AG04450 (cell line): Measurements from ENCODE around the gene PPP2R3C. TPM values are rescaled to one million over a fixed set of nuclear protein-coding genes. Genes with fewer than 3 reads are reported as not detected.

Experiments
- CTCF ChIA-PET: fragments of 300-600, 350-600 bp; formaldehyde crosslinking; extraction: SDS; loops from one replicate; lab custom pipeline; 2022; ENCODE audit warnings: antibody characterized with exemption, inconsistent platforms; lab: Charles Lee
- POLR2A ChIA-PET: fragments of 350-600 bp; formaldehyde crosslinking; extraction: SDS; loops from one replicate; lab custom pipeline; 2021; ENCODE audit warnings: antibody characterized with exemption, inconsistent platforms; lab: Yijun Ruan, JAX
- DNase-seq: peaks from one replicate; pipeline ENCODE4 v3.0.0-alpha.2; 2011; ENCODE audit warnings: low read depth, low spot score
- H3K27ac ChIP-seq: one replicate; pipeline ENCODE4 v1.5.1; 2012; ENCODE audit warnings: low read depth, low read length, control low read depth
- H3K27me3 ChIP-seq: one replicate; pipeline ENCODE4 v1.6.0; 2012; ENCODE audit warnings: low read length; ENCODE audit not compliant: control insufficient read depth, insufficient read depth
- H3K4me3 ChIP-seq: 2 replicates; pipeline ENCODE4 v1.5.1; 2011; ENCODE audit warnings: mild to moderate bottlenecking, low read depth, low read length, control low read depth
- H3K9me3 ChIP-seq: 2 replicates; pipeline ENCODE4 v1.5.1; 2012; ENCODE audit warnings: low read length; ENCODE audit not compliant: control insufficient read depth, insufficient read depth
- CTCF ChIP-seq: IDR thresholded peaks from 2 replicates; pipeline ENCODE4 v1.5.1; 2011; ENCODE audit warnings: low read depth, low read length, control low read depth, inconsistent platforms
- polyA plus RNA-seq: library from polyadenylated mRNA; depleted of rRNA; stranded (reverse); fragments of >200 nt; gene quantifications from 2 replicates; pipeline ENCODE4 v1.2.3, GENCODE V29; 2011

PPP2R3C gene
- polyA plus RNA-seq, 1 experiment: 43.7 TPM

- no peak for TF ChIP-seq CTCF
- ChIA-PET POLR2A (interaction anchor here (0.5 to 1.8 kb wide), 13 partner anchors 10 to 358 kb away, joined by 3 to 8 read pairs (median 4); partner anchors contain the start of genes BAZ1A, NFKBIA and PSMA6), CTCF (interaction anchor here (0.7 kb wide), 1 partner anchor 376 kb away, joined by 3 read pairs; no protein-coding TSS in a partner anchor)
- DNase-seq: peak; percentile 80
- H3K27me3 ChIP-seq: no peaks in the 10 kb centered on the region
- H3K9me3 ChIP-seq: no peaks in the 10 kb centered on the region
- H3K27ac ChIP-seq: peak within 1 kb of the TSS; percentile 96
- peak within 1 kb of the TSS; percentile 91 for H3K4me3 ChIP-seq
These were observed 75.6 kb downstream of the PPP2R3C start, which contains the start of gene FAM177A1 for GRCh38 chr14:35046048-35046750. Gene FAM177A1 (plus strand): TSS chr14:35046272. CDS start chr14:35046464, 192 bp downstream.

- Histone ChIP-seq H3K27me3 (no peaks in the 10 kb centered on the region), H3K4me3 (peak overlapping the region; percentile 85), H3K9me3 (no peaks in the 10 kb centered on the region), H3K27ac (peak overlapping the region; percentile 96)
- DNase-seq: no peak
- TF ChIP-seq CTCF: no peak
- ChIA-PET CTCF (interaction anchor here (0.7 kb wide), 1 partner anchor 376 kb away, joined by 3 read pairs; no protein-coding TSS in a partner anchor), POLR2A (interaction anchor here (0.5 to 1.8 kb wide), 12 partner anchors 11 to 359 kb away, joined by 3 to 6 read pairs (median 4); partner anchors contain the start of genes BAZ1A, NFKBIA and PSMA6)
These were observed 76.1 kb downstream of the PPP2R3C start for GRCh38 chr14:35045798-35046047.

- DNase-seq: peak; percentile 7
- peak overlapping the region; percentile 85 for H3K4me3 ChIP-seq
- ChIA-PET POLR2A (interaction anchor here (0.5 to 1.8 kb wide), 10 partner anchors 13 to 359 kb away, joined by 3 to 6 read pairs (median 4); partner anchors contain the start of genes BAZ1A and PSMA6), CTCF (interaction anchor here (0.7 kb wide), 1 partner anchor 377 kb away, joined by 3 read pairs; no protein-coding TSS in a partner anchor)
- peak overlapping the region; percentile 96 for H3K27ac ChIP-seq
- H3K9me3 ChIP-seq: no peaks in the 10 kb centered on the region
- no peaks in the 10 kb centered on the region for H3K27me3 ChIP-seq
- no peak for TF ChIP-seq CTCF
These were observed 76.6 kb downstream of the PPP2R3C start for GRCh38 chr14:35044939-35045797.

GRCh38 chr14:35043046-35043445, 78.7 kb downstream of the PPP2R3C start:
- POLR2A ChIA-PET: interaction anchor here (0.6 to 0.7 kb wide), 2 partner anchors 34 to 59 kb away, joined by 3 to 7 read pairs; no protein-coding TSS in a partner anchor
- CTCF ChIA-PET: interaction anchor here (0.6 kb wide), 1 partner anchor 464 kb away, joined by 3 read pairs; no protein-coding TSS in a partner anchor
- DNase-seq: no peak

More at GRCh38 chr14:35043046-35043445, 78.7 kb downstream of the PPP2R3C start:
- Histone ChIP-seq H3K27me3 (no peaks in the 10 kb centered on the region), H3K27ac (no peak overlapping the region), H3K4me3 (no peak overlapping the region), H3K9me3 (no peaks in the 10 kb centered on the region)
- TF ChIP-seq CTCF: no peak
